K562 (cell line): ENCODE results near the gene GTF2A1L. TPM values are rescaled to one million over a fixed set of nuclear protein-coding genes. Genes with fewer than 3 reads are reported as not detected.

Experiments used
- ATAC-seq: fragments of 200-7000 bp; cut with Tn5 transposase; 3 replicates; pipeline ENCODE4 v1.9.1; 2020; ENCODE audit warnings: moderate library complexity
- BruUV-seq: library from RNA; stranded (reverse); fragments of 400-500 nt; replicated peaks from 2 replicates; lab custom pipeline; 2021; lab: Mats Ljungman, UMichigan
- CTCF ChIA-PET: fragments of 300-600 bp; formaldehyde crosslinking; extraction: SDS; loops from one replicate; lab custom pipeline; 2021; ENCODE audit warnings: low intra/inter-chr PET ratio; lab: Yijun Ruan, JAX
- POLR2A ChIA-PET: fragments of 300-600, 350-650 bp; sonication (Branson Sonifier 250); formaldehyde crosslinking; extraction: SDS; loops from one replicate; lab custom pipeline; 2021; ENCODE audit warnings: antibody characterized with exemption, inconsistent platforms; lab: Yijun Ruan, JAX
- DNase-seq, 4 experiments: peaks; one replicate each; pipeline versions ENCODE4 v3.0.0 to v3.0.0-alpha.2; 2011 to 2018; ENCODE audit warnings: low spot score in 3 of 4, mixed read lengths in 3 of 4; ENCODE audit errors: extremely low read depth in 1 of 4
- FAIRE-seq: peaks from 2 replicates; lab custom pipeline; 2011; peaks lifted over from hg19 to GRCh38; lab: Jason Lieb, UNC
- H2AFZ ChIP-seq: 2 replicates; pipeline ENCODE4 v1.6.0; 2011; ENCODE audit warnings: low read depth, low read length, control low read depth, inconsistent platforms
- H3K27ac ChIP-seq: fragments of 200-600 bp; 3 replicates; pipeline ENCODE4 v1.8.0; 2011; ENCODE audit warnings: low read depth, mild to moderate bottlenecking, control low read depth, inconsistent platforms, low read length, moderate library complexity, mixed read lengths; ENCODE audit errors: extremely low read depth
- H3K27me3 ChIP-seq, 2 experiments: fragments of 300-600 bp in 1 of 2; 2 replicates in 1 of 2; 3 replicates in 1 of 2; pipeline versions ENCODE4 v1.6.0 to v1.8.0; 2011; ENCODE audit warnings: inconsistent platforms in 2 of 2, low read length in 2 of 2, mild to moderate bottlenecking in 1 of 2, mixed read lengths in 1 of 2, moderate library complexity in 1 of 2; ENCODE audit not compliant: control insufficient read depth in 2 of 2, insufficient read depth in 2 of 2
- H3K36me3 ChIP-seq: fragments of 300-600 bp; 3 replicates; pipeline ENCODE4 v1.8.0; 2011; ENCODE audit warnings: mild to moderate bottlenecking, low read length, inconsistent platforms; ENCODE audit not compliant: control insufficient read depth, insufficient read depth
- H3K4me1 ChIP-seq, 2 experiments: fragments of 200-600 bp in 1 of 2; replicated peaks in 1 of 2; 2 replicates in 1 of 2; 3 replicates in 1 of 2; pipeline versions ENCODE4 v1.5.1 to v1.8.0; 2011; ENCODE audit warnings: inconsistent platforms in 2 of 2, low read length in 2 of 2, mild to moderate bottlenecking in 1 of 2, mixed read lengths in 1 of 2, moderate library complexity in 1 of 2; ENCODE audit not compliant: control insufficient read depth in 2 of 2, insufficient read depth in 2 of 2
- H3K4me2 ChIP-seq: 2 replicates; pipeline ENCODE4 v1.6.1; 2011; ENCODE audit warnings: low read length, control low read depth, inconsistent platforms, mixed read lengths; ENCODE audit not compliant: insufficient read depth
- H3K4me3 ChIP-seq: fragments of 200-600 bp; sonication (generic), shearing (Covaris generic); 2 replicates; pipeline ENCODE4 v1.5.1; 2016; ENCODE audit warnings: control low read depth, inconsistent platforms
- H3K79me2 ChIP-seq: fragments of 200-600 bp; 3 replicates; pipeline ENCODE4 v1.8.0; 2011; ENCODE audit warnings: low read length, inconsistent platforms; ENCODE audit not compliant: control insufficient read depth, insufficient read depth
- H3K9ac ChIP-seq, 2 experiments: 2 replicates each; pipeline versions ENCODE4 v1.6.0 to v1.6.1; 2011; ENCODE audit warnings: low read depth in 2 of 2, low read length in 2 of 2, control low read depth in 1 of 2, inconsistent platforms in 1 of 2, mild to moderate bottlenecking in 1 of 2, mixed read lengths in 1 of 2; ENCODE audit not compliant: insufficient read depth in 1 of 2
- H3K9me1 ChIP-seq: one replicate; pipeline ENCODE4 v1.6.0; 2011; ENCODE audit warnings: inconsistent platforms, mild to moderate bottlenecking, low read length, moderate library complexity; ENCODE audit not compliant: control insufficient read depth, insufficient read depth
- H3K9me3 ChIP-seq: replicated peaks from 2 replicates; pipeline ENCODE4 v1.5.1; 2011; ENCODE audit warnings: low read depth, low read length, inconsistent platforms; ENCODE audit not compliant: control insufficient read depth, insufficient read depth
- H4K20me1 ChIP-seq: replicated peaks from 2 replicates; pipeline ENCODE4 v1.6.1; 2011; ENCODE audit warnings: low read length, inconsistent platforms, mixed read lengths; ENCODE audit not compliant: control insufficient read depth, insufficient read depth
- CBFA2T2 ChIP-seq: fragments of 450-650 bp; conservative IDR thresholded peaks from 2 replicates; pipeline ENCODE4 v1.6.1; 2017; ENCODE audit warnings: mild to moderate bottlenecking
- CHD1 ChIP-seq: fragments of 200-600 bp; sonication (generic); IDR thresholded peaks from one replicate; pipeline ENCODE4 v1.6.1; 2012; ENCODE audit warnings: mild to moderate bottlenecking, moderate library complexity, low read length, inconsistent platforms
- E2F3 ChIP-seq: fragments of 250-450 bp; sonication (Bioruptor Pico); IDR thresholded peaks from 2 replicates; pipeline ENCODE4 v1.4.0; 2020; ENCODE audit warnings: mild to moderate bottlenecking
- GABPB2 ChIP-seq: fragments of 250-450 bp; sonication (Bioruptor Pico); conservative IDR thresholded peaks from 2 replicates; pipeline ENCODE4 v1.5.1; 2021; ENCODE audit warnings: mild to moderate bottlenecking
- GTF2A2 ChIP-seq: IDR thresholded peaks from 2 replicates; pipeline ENCODE4 v1.6.1; 2016; ENCODE audit warnings: mild to moderate bottlenecking, missing genetic modification characterization, missing compliant biosample characterization
- GTF2F1 ChIP-seq: IDR thresholded peaks from 2 replicates; pipeline ENCODE4 v1.6.1; 2011; ENCODE audit warnings: low read depth, low read length, improper control_type of control experiment
- HMGXB4 ChIP-seq: sonication (generic); formaldehyde crosslinking; IDR thresholded peaks from 2 replicates; pipeline ENCODE4 v1.8.1; 2023; ENCODE audit warnings: mild to moderate bottlenecking, missing genetic modification reagents
- MCM2 ChIP-seq: fragments of 450-650 bp; IDR thresholded peaks from 2 replicates; pipeline ENCODE4 v1.6.1; 2017; ENCODE audit warnings: low read depth, mild to moderate bottlenecking
- MCM7 ChIP-seq, 2 experiments: fragments of 450-650 bp; IDR thresholded peaks; 2 replicates each; pipeline ENCODE4 v1.6.1; 2016 to 2018
- MXI1 ChIP-seq: IDR thresholded peaks from 2 replicates; pipeline ENCODE4 v1.6.1; 2011; ENCODE audit warnings: low read depth, mild to moderate bottlenecking, improper control_type of control experiment, low read length
- NR2C1 ChIP-seq, 2 experiments: fragments of 450-650 bp; IDR thresholded peaks; 2 replicates each; pipeline ENCODE4 v1.6.1; 2017; ENCODE audit warnings: mild to moderate bottlenecking in 2 of 2, antibody characterized with exemption in 1 of 2, inconsistent platforms in 1 of 2, missing compliant biosample characterization in 1 of 2, missing genetic modification characterization in 1 of 2
- TGIF2 ChIP-seq: sonication (generic); formaldehyde crosslinking; IDR thresholded peaks from 2 replicates; pipeline ENCODE4 v1.8.1; 2022; ENCODE audit warnings: mild to moderate bottlenecking, missing genetic modification reagents, moderate library complexity
- ZEB2 ChIP-seq: fragments of 450-650 bp; IDR thresholded peaks from 2 replicates; pipeline ENCODE4 v1.6.1; 2016
- ZNF644 ChIP-seq: fragments of 200-800 bp; sonication (Bioruptor generic); IDR thresholded peaks from 2 replicates; pipeline ENCODE4 v1.6.1; 2016; ENCODE audit warnings: low read depth, missing genetic modification characterization, missing compliant biosample characterization
- ZNF707 ChIP-seq: fragments of 250-450 bp; sonication (Bioruptor Pico); conservative IDR thresholded peaks from 2 replicates; pipeline ENCODE4 v1.8.0; 2022; ENCODE audit warnings: inconsistent platforms, mild to moderate bottlenecking, moderate library complexity
- WGBS: fragments of 100-300 bp; shearing (Covaris generic); methylation state at CpG from one replicate; pipeline ENCODE4 v1.1.6; 2016; ENCODE audit warnings: low coverage, mixed read lengths; ENCODE audit not compliant: insufficient coverage; ENCODE audit errors: missing lambda C conversion rate; 5-methylcytosine and 5-hydroxymethylcytosine counted together
- in situ Hi-C: fragments of 300-500 bp; cut with MboI; formaldehyde crosslinking; loops from 4 replicates; pipeline ENCODE4 v1.15.0; 2018; ENCODE audit warnings: inconsistent platforms, mixed read lengths
- intact Hi-C: fragments of 100-400 bp; cut with micrococcal nuclease; formaldehyde crosslinking; loops from 2 replicates; pipeline ENCODE4 v1.14.2; 2022
- polyA plus RNA-seq, 8 experiments: library from polyadenylated mRNA; depleted of rRNA in 4 of 8; stranded (reverse) in 5 of 8; unstranded in 3 of 8; fragments of >200 nt; fragmentation: Nextera tagmentation in 2 of 8; fragmentation: Illumina TruSeq in 1 of 8; extraction: Ambion mirVana in 2 of 8; extraction: Trizol in 1 of 8; gene quantifications; 2 replicates each; pipeline versions ENCODE4 v1.2.1 to v1.2.3, GENCODE V29; 2011 to 2014; ENCODE audit warnings: inconsistent platforms in 1 of 8, missing spikeins in 1 of 8
- total RNA-seq, 7 experiments: library from RNA; depleted of rRNA in 6 of 7; stranded (reverse); fragments of >200 nt in 6 of 7; fragmentation: Illumina TruSeq in 2 of 7; extraction: Trizol in 2 of 7; gene quantifications; 2 replicates each; pipeline versions ENCODE4 v1.2.1 to v1.2.3, GENCODE V29; 2011 to 2021; ENCODE audit warnings: low replicate concordance in 1 of 7
- TF ChIP-seq, protein P1 (sequence below): sonication (generic); formaldehyde crosslinking; IDR thresholded peaks from 2 replicates; pipeline ENCODE4 v1.8.0; 2023; ENCODE audit warnings: missing genetic modification reagents, mild to moderate bottlenecking, borderline replicate concordance

Gene GTF2A1L
- total and polyA plus RNA-seq, 9 of the 15 experiments (the other 6 are each of a cell fraction or from before 2014, with no cell fraction given): 0.05 to 0.35 (median 0.12) TPM; not detected in 5

DNA sequence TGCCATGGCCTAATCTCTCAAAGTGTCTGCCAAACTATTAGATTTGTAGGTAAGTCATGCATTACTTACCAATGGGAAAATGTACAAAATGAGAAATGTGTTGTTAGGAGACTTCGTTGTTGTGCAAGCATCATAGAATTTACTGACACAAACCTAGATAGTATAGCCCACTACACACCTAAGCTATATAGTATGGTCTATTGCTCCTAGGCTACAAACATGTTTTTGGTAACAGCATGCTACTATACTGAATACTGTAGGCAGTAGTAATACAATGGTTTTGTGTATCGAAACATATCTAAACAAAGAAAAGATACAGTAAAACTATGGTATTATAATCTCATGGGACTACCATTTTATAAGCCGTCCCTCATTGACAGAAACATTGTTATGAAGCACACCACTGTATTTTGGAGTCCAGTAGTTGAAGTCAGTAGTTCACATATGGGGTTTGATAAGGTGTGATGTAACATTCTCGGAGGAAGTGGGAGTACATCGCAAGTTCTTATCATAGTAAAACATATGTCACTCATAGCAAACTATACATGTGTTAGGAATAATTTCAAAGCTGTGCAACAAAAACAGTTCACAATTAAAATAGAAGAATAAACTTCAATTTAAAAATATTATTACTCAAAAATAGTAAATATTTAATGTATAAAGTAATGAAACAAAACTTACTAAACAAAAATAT, 12.0 kb upstream of the GTF2A1L start:
- Histone ChIP-seq H4K20me1 (no peaks in the 10 kb centered on the region), H3K79me2 (no peaks in the 10 kb centered on the region), H3K9ac (peak overlapping the region in 1 of 2 experiments; percentile 53; a peak in 2 of 4 replicates), H3K27me3 (no peaks in the 10 kb centered on the region), H3K27ac (peak overlapping the region; percentile 91), H3K4me3 (no peak overlapping the region), H3K4me2 (peak overlapping the region; percentile 65), H3K9me1 (no peaks in the 10 kb centered on the region), H3K36me3 (no peaks in the 10 kb centered on the region; the same call in 1 of the 3 replicates), H3K4me1 (peaks cover 16 to 28% of the 10 kb centered on the region in 2 experiments), H3K9me3 (peaks cover 7% of the 10 kb centered on the region), H2AFZ (peak overlapping the region; percentile 92)
- ATAC-seq: peak; percentile 82
- FAIRE-seq: peak; percentile 72
- no TSS peak for BruUV-seq
- intact Hi-C loops (loop anchor here (10.0 kb wide), 1 partner anchor 219 kb away; no protein-coding TSS in a partner anchor), in situ Hi-C loops (loop anchor here (25.0 kb wide), 1 partner anchor 1882 kb away; no protein-coding TSS in a partner anchor)
- DNase-seq: peak; percentile 69 to 88 (median 75)
- 2% methylated on average over 5 of the region's 5 CpGs for WGBS
- POLR2A ChIA-PET: interaction anchor here (1.0 kb wide), 1 partner anchor 14 kb away, joined by 3 read pairs; no protein-coding TSS in a partner anchor
- CTCF ChIA-PET: no interaction called here
- 0 out of 2 replicates have a peak, but pooled peaks have one; percentile 37 for TF ChIP-seq MXI1
- no peak for TF ChIP-seq E2F3
- TF ChIP-seq GTF2A2: peak; percentile 65
- TF ChIP-seq MCM2: no peak
- no peak for TF ChIP-seq HMGXB4 (CRISPR knock-in tag)
- no peak; the same call in 1 of the 2 replicates for TF ChIP-seq ZNF644
- TF ChIP-seq MCM7 (IDR thresholded peaks at IDR 0.05): no peak
- TF ChIP-seq CBFA2T2: peak; percentile 95
- TF ChIP-seq GTF2F1: no peak
- no peak for TF ChIP-seq GABPB2 (CRISPR knock-in tag)
- TF ChIP-seq NR2C1 (IDR thresholded peaks at IDR 0.05): no peak
- TF ChIP-seq NR2C1 (tag; IDR thresholded peaks at IDR 0.05): 0 out of 2 replicates have a peak, but pooled peaks have one; percentile 12
- no peak for TF ChIP-seq TGIF2 (CRISPR knock-in tag)
- TF ChIP-seq, protein P1, sequence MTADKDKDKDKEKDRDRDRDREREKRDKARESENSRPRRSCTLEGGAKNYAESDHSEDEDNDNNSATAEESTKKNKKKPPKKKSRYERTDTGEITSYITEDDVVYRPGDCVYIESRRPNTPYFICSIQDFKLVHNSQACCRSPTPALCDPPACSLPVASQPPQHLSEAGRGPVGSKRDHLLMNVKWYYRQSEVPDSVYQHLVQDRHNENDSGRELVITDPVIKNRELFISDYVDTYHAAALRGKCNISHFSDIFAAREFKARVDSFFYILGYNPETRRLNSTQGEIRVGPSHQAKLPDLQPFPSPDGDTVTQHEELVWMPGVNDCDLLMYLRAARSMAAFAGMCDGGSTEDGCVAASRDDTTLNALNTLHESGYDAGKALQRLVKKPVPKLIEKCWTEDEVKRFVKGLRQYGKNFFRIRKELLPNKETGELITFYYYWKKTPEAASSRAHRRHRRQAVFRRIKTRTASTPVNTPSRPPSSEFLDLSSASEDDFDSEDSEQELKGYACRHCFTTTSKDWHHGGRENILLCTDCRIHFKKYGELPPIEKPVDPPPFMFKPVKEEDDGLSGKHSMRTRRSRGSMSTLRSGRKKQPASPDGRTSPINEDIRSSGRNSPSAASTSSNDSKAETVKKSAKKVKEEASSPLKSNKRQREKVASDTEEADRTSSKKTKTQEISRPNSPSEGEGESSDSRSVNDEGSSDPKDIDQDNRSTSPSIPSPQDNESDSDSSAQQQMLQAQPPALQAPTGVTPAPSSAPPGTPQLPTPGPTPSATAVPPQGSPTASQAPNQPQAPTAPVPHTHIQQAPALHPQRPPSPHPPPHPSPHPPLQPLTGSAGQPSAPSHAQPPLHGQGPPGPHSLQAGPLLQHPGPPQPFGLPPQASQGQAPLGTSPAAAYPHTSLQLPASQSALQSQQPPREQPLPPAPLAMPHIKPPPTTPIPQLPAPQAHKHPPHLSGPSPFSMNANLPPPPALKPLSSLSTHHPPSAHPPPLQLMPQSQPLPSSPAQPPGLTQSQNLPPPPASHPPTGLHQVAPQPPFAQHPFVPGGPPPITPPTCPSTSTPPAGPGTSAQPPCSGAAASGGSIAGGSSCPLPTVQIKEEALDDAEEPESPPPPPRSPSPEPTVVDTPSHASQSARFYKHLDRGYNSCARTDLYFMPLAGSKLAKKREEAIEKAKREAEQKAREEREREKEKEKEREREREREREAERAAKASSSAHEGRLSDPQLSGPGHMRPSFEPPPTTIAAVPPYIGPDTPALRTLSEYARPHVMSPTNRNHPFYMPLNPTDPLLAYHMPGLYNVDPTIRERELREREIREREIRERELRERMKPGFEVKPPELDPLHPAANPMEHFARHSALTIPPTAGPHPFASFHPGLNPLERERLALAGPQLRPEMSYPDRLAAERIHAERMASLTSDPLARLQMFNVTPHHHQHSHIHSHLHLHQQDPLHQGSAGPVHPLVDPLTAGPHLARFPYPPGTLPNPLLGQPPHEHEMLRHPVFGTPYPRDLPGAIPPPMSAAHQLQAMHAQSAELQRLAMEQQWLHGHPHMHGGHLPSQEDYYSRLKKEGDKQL: no peak
- TF ChIP-seq ZEB2: 0 out of 2 replicates have a peak, but pooled peaks have one; percentile 29
- no peak for TF ChIP-seq ZNF707
- no peak for TF ChIP-seq CHD1
